ENCODE measurements around the gene KCNN4. TPM values are rescaled to one million over a fixed set of nuclear protein-coding genes. Genes with fewer than 3 reads are reported as not detected.

The KCNN4 gene
- polyA plus RNA-seq, 1 of the 3 experiments (the other 2 are of a cell fraction), result 22.2 TPM

- TF ChIP-seq, protein P1, sequence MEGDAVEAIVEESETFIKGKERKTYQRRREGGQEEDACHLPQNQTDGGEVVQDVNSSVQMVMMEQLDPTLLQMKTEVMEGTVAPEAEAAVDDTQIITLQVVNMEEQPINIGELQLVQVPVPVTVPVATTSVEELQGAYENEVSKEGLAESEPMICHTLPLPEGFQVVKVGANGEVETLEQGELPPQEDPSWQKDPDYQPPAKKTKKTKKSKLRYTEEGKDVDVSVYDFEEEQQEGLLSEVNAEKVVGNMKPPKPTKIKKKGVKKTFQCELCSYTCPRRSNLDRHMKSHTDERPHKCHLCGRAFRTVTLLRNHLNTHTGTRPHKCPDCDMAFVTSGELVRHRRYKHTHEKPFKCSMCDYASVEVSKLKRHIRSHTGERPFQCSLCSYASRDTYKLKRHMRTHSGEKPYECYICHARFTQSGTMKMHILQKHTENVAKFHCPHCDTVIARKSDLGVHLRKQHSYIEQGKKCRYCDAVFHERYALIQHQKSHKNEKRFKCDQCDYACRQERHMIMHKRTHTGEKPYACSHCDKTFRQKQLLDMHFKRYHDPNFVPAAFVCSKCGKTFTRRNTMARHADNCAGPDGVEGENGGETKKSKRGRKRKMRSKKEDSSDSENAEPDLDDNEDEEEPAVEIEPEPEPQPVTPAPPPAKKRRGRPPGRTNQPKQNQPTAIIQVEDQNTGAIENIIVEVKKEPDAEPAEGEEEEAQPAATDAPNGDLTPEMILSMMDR (IDR thresholded peaks at IDR 0.05), result no peak
- TF ChIP-seq TAF1 (IDR thresholded peaks at IDR 0.05; ENCODE audit: borderline replicate concordance, low read depth, low read length) (no peak), NRF1 (IDR thresholded peaks at IDR 0.05; ENCODE audit: low read depth, low read length) (no peak), ELF1 (IDR thresholded peaks at IDR 0.05) (no peak), RFX5 (IDR thresholded peaks at IDR 0.05; ENCODE audit: low read length) (no peak), FOSL2 (IDR thresholded peaks at IDR 0.05; ENCODE audit: borderline replicate concordance, low read depth) (no peak), YY1 (IDR thresholded peaks at IDR 0.05; ENCODE audit: low read depth) (no peak), TCF12 (IDR thresholded peaks at IDR 0.05) (no peak), GABPA (IDR thresholded peaks at IDR 0.05; ENCODE audit: low read depth) (no peak), RAD21 (IDR thresholded peaks at IDR 0.05; ENCODE audit: low read length) (no peak), MXI1 (IDR thresholded peaks at IDR 0.05; ENCODE audit: low read depth, low read length) (no peak), CHD2 (IDR thresholded peaks at IDR 0.05; ENCODE audit: low read length, partially characterized antibody) (no peak), IRF3 (IDR thresholded peaks at IDR 0.05; ENCODE audit: low read depth, low read length) (no peak), PBX3 (IDR thresholded peaks at IDR 0.05) (no peak), RXRA (IDR thresholded peaks at IDR 0.05; ENCODE audit: borderline replicate concordance, low read depth) (no peak), TEAD4 (IDR thresholded peaks at IDR 0.05; ENCODE audit: borderline replicate concordance, insufficient read depth) (no peak), GATA2 (CRISPR knock-in tag; IDR thresholded peaks at IDR 0.05) (no peak), MAX (IDR thresholded peaks at IDR 0.05; ENCODE audit: low read depth) (no peak)
- TF ChIP-seq, protein P2, sequence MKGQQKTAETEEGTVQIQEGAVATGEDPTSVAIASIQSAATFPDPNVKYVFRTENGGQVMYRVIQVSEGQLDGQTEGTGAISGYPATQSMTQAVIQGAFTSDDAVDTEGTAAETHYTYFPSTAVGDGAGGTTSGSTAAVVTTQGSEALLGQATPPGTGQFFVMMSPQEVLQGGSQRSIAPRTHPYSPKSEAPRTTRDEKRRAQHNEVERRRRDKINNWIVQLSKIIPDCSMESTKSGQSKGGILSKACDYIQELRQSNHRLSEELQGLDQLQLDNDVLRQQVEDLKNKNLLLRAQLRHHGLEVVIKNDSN (IDR thresholded peaks at IDR 0.05; ENCODE audit: borderline replicate concordance, low read depth), result no peak
- Histone ChIP-seq H3F3A (replicated peaks; ENCODE audit: insufficient read depth) (peaks cover 6% of the 10 kb centered on the region), H3K36me3 (replicated peaks in 1 of 2; ENCODE audit: control insufficient read depth in 1 of 2, insufficient read depth in 2 of 2, low read length in 1 of 2) (no peaks in the 10 kb centered on the region), H4K20me1 (ENCODE audit: insufficient read depth) (no peaks in the 10 kb centered on the region), H3K9me2 (no peaks in the 10 kb centered on the region), H3K27ac (ENCODE audit: low read depth in 2 of 2, low read length in 1 of 2) (0 out of 4 replicates have a peak overlapping the region, but pooled peaks of 1 of the 2 experiments have one; percentile 64), H3K9me3 (no peaks in the 10 kb centered on the region), H3K9ac (no peak overlapping the region), H3K4me2 (peak overlapping the region; percentile 85), H3K4me1 (ENCODE audit: control insufficient read depth in 1 of 2, insufficient read depth in 2 of 2, low read depth in 1 of 2, low read length in 1 of 2) (peaks cover 18 to 19% of the 10 kb centered on the region in 2 experiments; a peak in 3 of 4 replicates), H3K4me3 (ENCODE audit: low read depth in 2 of 2, low read length in 1 of 2) (no peak overlapping the region), H3K79me2 (ENCODE audit: insufficient read depth) (no peaks in the 10 kb centered on the region), H2AFZ (ENCODE audit: low read depth) (no peak overlapping the region), H3K27me3 (ENCODE audit: insufficient read depth) (no peaks in the 10 kb centered on the region)
- no peak for DNase-seq
- CTCF ChIA-PET, result interaction anchor here (1.1 to 7.6 kb wide), 3 partner anchors 11 to 34 kb away, joined by 3 to 62 read pairs (median 46); no protein-coding TSS in a partner anchor
- POLR2A ChIA-PET, result interaction anchor here (1.6 kb wide), 1 partner anchor 23 kb away, joined by 3 read pairs; no protein-coding TSS in a partner anchor
- 88% methylated on average over 1 of the region's 1 CpG for WGBS (ENCODE audit: low lambda C conversion rate)
Observed at GRCh38 chr19:43778651-43779050, 2.1 kb downstream of the KCNN4 start.

Data from SK-N-SH (cell line).